Gastroesophageal sphincter (tissue), 4 donors: Measurements from ENCODE around the gene PDXP. TPM values are rescaled to one million over a fixed set of nuclear protein-coding genes. Genes with fewer than 3 reads are reported as not detected.
"Not testable (repeated sequence)": the region's sequence is repeated elsewhere in the genome, so short reads cannot be mapped to it uniquely, and the experiment has no call there.

Experiments
- ATAC-seq: fragments of 150-250 bp; one replicate; pipeline ENCODE4 v1.9.1; 2016; ENCODE audit warnings: mild to moderate bottlenecking, moderate library complexity
- H3K27ac ChIP-seq, 4 donors: fragments of 200-600 bp; sonication (generic) in 3 of 4; 1 replicate in 3 of 4; 2 replicates in 1 of 4; pipeline ENCODE4 v1.5.1; 2016 to 2019
- H3K27me3 ChIP-seq: fragments of 200-600 bp; sonication (generic); one replicate; pipeline ENCODE4 v1.5.1; 2019
- H3K36me3 ChIP-seq, 2 donors: fragments of 200-600 bp; sonication (generic); one replicate each; pipeline ENCODE4 v1.5.1; 2019; ENCODE audit warnings: control low read depth in 1 of 2
- H3K4me1 ChIP-seq, 3 donors: fragments of 200-600 bp; sonication (generic); 1 replicate in 2 of 3; 2 replicates in 1 of 3; pipeline ENCODE4 v1.5.1; 2016 to 2019; ENCODE audit warnings: control low read depth in 2 of 3
- H3K4me3 ChIP-seq, 2 donors: fragments of 200-600 bp; sonication (generic); one replicate each; pipeline ENCODE4 v1.5.1; 2019; ENCODE audit warnings: mild to moderate bottlenecking in 1 of 2, moderate library complexity in 1 of 2
- H3K9me3 ChIP-seq, 3 donors: fragments of 200-600 bp; sonication (generic); one replicate each; pipeline ENCODE4 v1.5.1; 2017 to 2019; ENCODE audit warnings: control low read depth in 2 of 3
- EP300 ChIP-seq: sonication (generic); formaldehyde crosslinking; IDR thresholded peaks from one replicate; pipeline ENCODE4 v1.6.1; 2017; ENCODE audit warnings: antibody characterized with exemption, mild to moderate bottlenecking
- POLR2A ChIP-seq, 2 donors: fragments of 450-650 bp; IDR thresholded peaks; one replicate each; pipeline ENCODE4 v1.6.1; 2017; ENCODE audit warnings: antibody characterized with exemption in 2 of 2, mild to moderate bottlenecking in 2 of 2, moderate library complexity in 1 of 2
- POLR2AphosphoS5 ChIP-seq: sonication (generic); formaldehyde crosslinking; IDR thresholded peaks from one replicate; pipeline ENCODE4 v1.6.1; 2017; ENCODE audit warnings: antibody characterized with exemption
- WGBS, 2 donors: methylation state at CpG; one replicate each; pipeline ENCODE4 v1.1.5; 2018; ENCODE audit warnings: low coverage in 1 of 2; 5-methylcytosine and 5-hydroxymethylcytosine counted together
- total RNA-seq, 4 donors: library from RNA; depleted of rRNA; stranded (reverse); fragments of >200 nt; gene quantifications; one replicate each; pipeline ENCODE4 v1.1.0, GENCODE V29; 2016
- TF ChIP-seq, protein P1 (sequence below), 4 experiments: fragments of 200-600 bp in 2 of 4; fragments of 450-650 bp in 2 of 4; sonication (generic) in 1 of 4; IDR thresholded peaks; one replicate each; pipeline ENCODE4 v1.5.1; 2017 to 2019; ENCODE audit warnings: antibody characterized with exemption in 4 of 4, mild to moderate bottlenecking in 2 of 4, moderate library complexity in 2 of 4

The PDXP gene
- 10 to 100 TPM in 3 of 4 donors, 1 to 10 TPM in 1; 9.2 to 19.3 (median 17.2) TPM for total RNA-seq

DNA sequence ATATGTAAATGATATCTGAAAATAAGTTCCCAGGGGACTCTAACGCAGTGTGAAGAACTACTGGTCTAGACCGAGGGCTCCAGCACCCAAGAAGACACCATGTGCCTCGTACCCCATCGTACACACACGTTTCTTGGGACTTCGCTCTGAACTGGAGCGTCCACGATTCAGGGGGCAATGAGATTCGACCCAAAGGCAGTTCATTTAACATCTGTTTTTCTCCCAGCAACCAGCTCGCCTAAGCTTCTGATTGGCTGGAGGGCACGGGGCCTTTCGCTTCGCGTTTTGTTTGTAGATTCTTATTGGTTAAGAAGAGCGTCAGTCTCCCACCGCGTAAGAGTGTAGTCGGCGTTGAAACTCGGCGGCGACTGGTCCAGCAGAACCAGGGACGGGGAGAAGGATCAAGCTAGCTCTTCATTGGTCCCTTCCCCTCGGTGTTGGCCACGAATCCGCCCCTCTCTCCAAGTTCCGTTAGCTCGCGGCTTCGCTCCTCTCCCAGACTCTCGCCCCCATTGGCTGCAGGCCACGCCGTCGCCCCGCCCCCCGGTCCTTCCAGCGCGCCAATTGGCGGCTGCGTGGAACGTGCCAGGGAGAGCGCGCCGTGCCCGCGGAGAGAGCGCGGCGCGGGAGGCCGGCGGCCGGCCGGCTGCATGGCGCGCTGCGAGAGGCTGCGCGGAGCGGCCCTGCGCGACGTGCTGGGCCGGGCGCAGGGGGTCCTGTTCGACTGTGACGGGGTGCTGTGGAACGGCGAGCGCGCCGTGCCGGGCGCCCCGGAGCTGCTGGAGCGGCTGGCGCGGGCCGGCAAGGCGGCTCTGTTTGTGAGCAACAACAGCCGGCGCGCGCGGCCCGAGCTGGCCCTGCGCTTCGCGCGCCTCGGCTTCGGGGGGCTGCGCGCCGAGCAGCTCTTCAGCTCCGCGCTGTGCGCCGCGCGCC lies at the start of gene PDXP:
Gene PDXP, plus strand, starts transcription at position 591 of the 933 bp plus-strand sequence. Its CDS starts 60 bp downstream, at position 651.
- Histone ChIP-seq H3K27me3 (no peaks in the 10 kb centered on the region), H3K36me3 (peaks cover 0 to 3% of the 10 kb centered on the region in 2 donors), H3K4me1 (peaks cover 0 to 49% (median 28%) of the 10 kb centered on the region in 3 donors), H3K4me3 (peak within 1 kb of the TSS; percentile 41 to 75), H3K9me3 (no peaks in the 10 kb centered on the region), H3K27ac (peak within 1 kb of the TSS; percentile 60 to 88 (median 85))
- peak; percentile 99 for ATAC-seq
- TF ChIP-seq EP300 (no peak), POLR2A (IDR thresholded peaks at IDR 0.05) (peak; percentile 88 to 92), POLR2AphosphoS5 (peak; percentile 67)
- TF ChIP-seq, protein P1, sequence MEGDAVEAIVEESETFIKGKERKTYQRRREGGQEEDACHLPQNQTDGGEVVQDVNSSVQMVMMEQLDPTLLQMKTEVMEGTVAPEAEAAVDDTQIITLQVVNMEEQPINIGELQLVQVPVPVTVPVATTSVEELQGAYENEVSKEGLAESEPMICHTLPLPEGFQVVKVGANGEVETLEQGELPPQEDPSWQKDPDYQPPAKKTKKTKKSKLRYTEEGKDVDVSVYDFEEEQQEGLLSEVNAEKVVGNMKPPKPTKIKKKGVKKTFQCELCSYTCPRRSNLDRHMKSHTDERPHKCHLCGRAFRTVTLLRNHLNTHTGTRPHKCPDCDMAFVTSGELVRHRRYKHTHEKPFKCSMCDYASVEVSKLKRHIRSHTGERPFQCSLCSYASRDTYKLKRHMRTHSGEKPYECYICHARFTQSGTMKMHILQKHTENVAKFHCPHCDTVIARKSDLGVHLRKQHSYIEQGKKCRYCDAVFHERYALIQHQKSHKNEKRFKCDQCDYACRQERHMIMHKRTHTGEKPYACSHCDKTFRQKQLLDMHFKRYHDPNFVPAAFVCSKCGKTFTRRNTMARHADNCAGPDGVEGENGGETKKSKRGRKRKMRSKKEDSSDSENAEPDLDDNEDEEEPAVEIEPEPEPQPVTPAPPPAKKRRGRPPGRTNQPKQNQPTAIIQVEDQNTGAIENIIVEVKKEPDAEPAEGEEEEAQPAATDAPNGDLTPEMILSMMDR (IDR thresholded peaks at IDR 0.05): peak in 2 of 4 experiments; percentile 7 to 29
- WGBS, 2 donors: 0 to 1% methylated on average over 1 to 12 of the region's 101 CpGs

DNA sequence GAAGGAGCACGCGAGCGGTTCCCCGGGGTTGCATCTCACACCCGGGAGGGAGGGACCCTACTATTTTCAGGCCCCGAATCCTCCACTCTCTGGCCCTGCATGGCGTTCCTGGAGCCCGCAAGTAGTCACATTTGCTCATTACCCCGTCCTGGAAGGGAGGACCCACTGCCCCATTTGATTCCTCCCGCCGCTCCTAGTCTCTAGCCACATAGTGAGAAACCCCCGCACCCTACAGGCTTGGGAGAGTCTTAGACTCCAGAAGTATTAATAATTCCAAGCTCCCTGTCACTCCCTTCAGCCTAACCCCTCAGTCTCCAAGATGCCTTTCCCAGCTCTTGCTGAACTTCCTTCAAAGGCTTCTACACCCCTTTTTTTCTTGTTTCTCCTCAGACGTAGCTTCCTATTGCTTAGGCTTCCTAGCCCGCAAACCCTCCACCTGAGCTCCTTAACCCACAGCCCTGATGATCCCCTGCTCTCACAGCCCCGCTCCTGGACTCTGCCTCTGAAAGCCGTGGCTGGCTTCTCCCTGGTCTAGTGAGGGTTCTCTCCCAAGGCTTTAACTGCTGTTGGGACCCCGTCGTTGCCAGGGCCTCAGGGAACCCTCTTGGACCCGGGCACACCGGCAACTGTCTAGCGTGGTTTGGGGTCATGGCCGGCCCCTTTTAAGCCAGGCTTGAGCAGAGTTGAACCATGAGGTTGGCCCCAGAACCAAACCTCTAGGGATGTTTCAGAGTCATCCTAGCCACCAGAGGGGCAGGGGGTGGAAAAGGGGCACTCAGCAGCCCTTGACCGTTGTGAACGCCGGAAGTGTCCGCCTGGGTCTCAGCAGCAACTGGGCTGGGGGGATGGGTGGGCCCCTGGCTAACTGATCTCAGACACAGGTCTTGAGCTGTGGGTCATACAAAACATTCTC lies 49.0 kb upstream of the PDXP start:
- Histone ChIP-seq H3K27me3 (peaks cover 27% of the 10 kb centered on the region), H3K36me3 (peaks cover 0 to 6% of the 10 kb centered on the region in 2 donors), H3K4me3 (peak overlapping the region; percentile 63 to 93), H3K27ac (peak overlapping the region; percentile 73 to 99 (median 96)), H3K4me1 (peaks cover 0 to 62% (median 21%) of the 10 kb centered on the region in 3 donors), H3K9me3 (no peaks in the 10 kb centered on the region)
- no peak for ATAC-seq
- TF ChIP-seq POLR2A (IDR thresholded peaks at IDR 0.05): no peak
- TF ChIP-seq POLR2AphosphoS5: no peak
- TF ChIP-seq, protein P1 (IDR thresholded peaks at IDR 0.05): no peak
- TF ChIP-seq EP300: no peak
- 8 to 12% methylated on average over 9 to 12 of the region's 26 CpGs for WGBS, 2 donors

DNA sequence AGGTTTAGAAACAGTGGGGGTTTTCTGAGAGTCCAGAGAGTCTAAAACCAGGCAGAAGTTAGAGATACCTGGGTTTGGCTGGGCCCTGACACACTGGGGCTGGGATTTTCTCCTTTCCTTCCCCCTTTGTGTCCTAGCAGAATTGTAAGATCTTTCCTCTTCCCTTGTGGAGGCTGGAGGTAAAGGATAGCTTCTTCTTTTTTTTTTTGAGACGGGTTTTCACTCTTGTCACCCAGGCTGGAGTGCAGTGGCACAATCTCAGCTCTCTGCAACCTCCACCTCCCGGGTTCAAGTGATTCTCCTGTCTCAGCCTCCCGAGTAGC lies 48.4 kb upstream of the PDXP start:
- H3K4me1 ChIP-seq: peaks cover 0 to 62% (median 21%) of the 10 kb centered on the region in 3 donors
- H3K36me3 ChIP-seq: peaks cover 0 to 13% of the 10 kb centered on the region in 2 donors
- not testable (repeated sequence) for ATAC-seq, H3K9me3 ChIP-seq
- 88% methylated on average over 1 of the region's 3 CpGs; no CpG with 5 or more reads in 1 of the 2 donors for WGBS, 2 donors
- peak overlapping the region in 3 of 4 donors; percentile 95 to 99 (median 96) for H3K27ac ChIP-seq
- H3K4me3 ChIP-seq: peak overlapping the region in 1 of 2 donors; percentile 93
- H3K27me3 ChIP-seq: peaks cover 21% of the 10 kb centered on the region

- WGBS, 2 donors: 74% methylated on average over 7 of the region's 15 CpGs; no CpG with 5 or more reads in 1 of the 2 donors
- TF ChIP-seq, protein P1 (IDR thresholded peaks at IDR 0.05): no peak
- TF ChIP-seq POLR2A (IDR thresholded peaks at IDR 0.05): no peak
- no peak for TF ChIP-seq POLR2AphosphoS5
- no peak for TF ChIP-seq EP300
- H3K4me1 ChIP-seq: peaks cover 0 to 62% (median 21%) of the 10 kb centered on the region in 3 donors
Measured at GRCh38 chr22:37610480-37611129, 47.9 kb upstream of the PDXP start.

More at GRCh38 chr22:37610480-37611129, 47.9 kb upstream of the PDXP start:
- H3K27ac ChIP-seq: peak overlapping the region in 2 of 4 donors; percentile 22 to 95
- ATAC-seq: no peak
- no peaks in the 10 kb centered on the region for H3K9me3 ChIP-seq
- peak overlapping the region in 1 of 2 donors; percentile 93 for H3K4me3 ChIP-seq
- peaks cover 0 to 18% of the 10 kb centered on the region in 2 donors for H3K36me3 ChIP-seq
- H3K27me3 ChIP-seq: peaks cover 16% of the 10 kb centered on the region
